SKM-1 (cell line): ENCODE results near the gene ZGRF1.
"Not testable (repeated sequence)": the region's sequence is repeated elsewhere in the genome, so short reads cannot be mapped to it uniquely, and the experiment has no call there.

ENCODE experiments used
- DNase-seq: peaks from one replicate; lab custom pipeline; 2025; ENCODE audit not compliant: unreplicated experiment; lab: John Stamatoyannopoulos, UW

Gene ZGRF1

DNA sequence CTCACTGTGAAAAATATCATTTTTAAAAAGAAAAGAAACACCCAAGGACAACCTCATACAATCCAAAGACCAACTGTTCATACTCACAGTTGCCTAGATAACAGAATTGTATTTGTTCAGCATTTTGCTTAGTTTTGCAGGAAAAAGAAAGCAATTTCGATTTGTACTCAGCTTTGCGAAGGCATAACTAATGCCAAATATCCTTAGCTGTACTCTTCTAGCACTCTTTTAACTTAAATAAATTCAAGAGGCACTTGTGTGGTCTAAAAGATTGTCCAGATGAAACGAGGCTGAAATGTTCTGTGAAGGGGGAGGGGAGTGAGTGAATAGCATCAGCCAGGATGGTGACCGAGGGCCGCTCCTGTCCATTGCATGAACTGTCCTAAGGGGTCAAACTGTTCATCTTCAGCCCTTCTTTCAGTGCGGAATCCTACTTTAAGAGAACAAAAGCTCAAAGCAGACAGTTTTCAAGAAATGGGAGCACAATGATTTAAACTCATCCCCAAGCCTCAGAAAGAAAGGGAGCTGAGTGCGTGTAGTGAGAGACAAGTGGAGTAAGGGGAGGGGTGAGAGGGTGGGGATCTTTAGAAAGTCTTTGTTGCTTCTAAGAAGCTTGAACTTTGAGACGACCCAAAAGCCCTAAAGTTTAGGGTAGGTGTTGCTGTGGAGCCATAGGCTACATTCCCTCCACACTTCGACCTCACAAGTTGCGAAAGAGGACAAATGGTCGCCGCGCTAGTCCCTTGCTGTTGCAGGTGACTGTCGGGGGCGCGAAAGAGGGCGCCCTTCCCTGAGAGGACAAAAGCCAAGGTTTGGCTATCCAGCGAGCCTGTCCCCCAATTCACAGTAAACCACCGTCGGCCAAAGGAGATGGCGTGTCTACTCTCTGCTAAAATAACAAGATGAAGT lies 116.8 kb downstream of the ZGRF1 start:
- no peak for DNase-seq

GRCh38 chr4:112518675-112519074 lies 118.0 kb downstream of the ZGRF1 start:
- no peak for DNase-seq

- no peak for DNase-seq
Measured at GRCh38 chr4:112517911-112518310, 118.8 kb downstream of the ZGRF1 start.

- no peak for DNase-seq
Measured at GRCh38 chr4:112517067-112517634, 119.6 kb downstream of the ZGRF1 start.

DNA sequence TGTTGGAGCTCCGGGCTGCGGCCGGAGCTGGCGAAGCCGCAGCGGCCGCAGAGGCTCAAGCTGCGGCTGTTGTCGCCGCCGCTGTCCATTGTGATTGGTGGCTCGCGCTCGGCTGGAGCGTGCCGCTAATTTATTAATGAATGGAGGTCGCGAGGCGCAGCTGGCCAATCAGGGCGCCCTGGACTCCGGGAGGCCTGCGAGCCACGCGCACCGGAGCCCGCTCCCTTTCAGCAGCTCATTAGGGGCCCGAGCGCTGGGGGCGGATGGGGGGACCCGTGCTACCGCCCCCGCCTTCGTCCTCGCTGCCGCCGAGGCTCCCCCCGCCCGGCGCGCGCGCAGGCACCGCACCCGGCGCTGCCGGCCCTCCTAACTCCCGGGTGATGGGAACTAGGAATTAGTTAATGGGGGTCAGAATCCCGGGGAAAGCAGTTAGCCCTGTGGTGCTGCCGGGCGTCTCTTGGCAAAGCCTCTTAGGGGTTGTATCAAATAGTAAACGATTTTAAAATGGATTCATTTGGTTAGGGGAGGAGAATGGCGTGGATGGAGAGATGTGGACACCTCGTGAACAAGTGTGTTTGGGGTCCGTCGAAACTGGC lies 120.1 kb downstream of the ZGRF1 start:
- DNase-seq: no peak

DNA sequence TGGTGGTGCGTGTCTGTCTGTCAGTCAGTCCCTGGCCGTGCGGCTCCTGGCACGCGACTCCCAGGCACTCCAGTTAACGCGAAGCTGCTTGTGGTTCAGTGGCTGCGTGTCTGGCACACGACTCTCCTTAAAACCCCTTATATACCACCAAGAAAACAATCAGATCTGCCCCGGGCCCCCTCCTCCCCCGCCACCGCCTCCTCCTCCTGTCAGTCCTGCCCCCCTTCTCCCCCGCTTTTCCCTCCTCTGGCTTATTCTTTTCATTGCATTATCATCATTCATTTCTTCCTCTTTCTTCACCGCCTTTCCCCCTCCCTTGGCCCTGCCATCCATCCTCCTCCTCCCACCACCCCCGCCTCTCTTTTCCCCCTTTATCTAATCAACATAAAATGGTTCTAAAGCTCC lies 120.6 kb downstream of the ZGRF1 start, which contains the start of gene NEUROG2:
NEUROG2 (minus strand) TSS at position 115 of the 405 bp plus-strand sequence. CDS start 705 bp downstream, outside the sequence.
- DNase-seq: no peak

GRCh38 chr4:112515198-112516065 lies 121.3 kb downstream of the ZGRF1 start:
- no peak for DNase-seq

GRCh38 chr4:112514647-112515197 lies 122.0 kb downstream of the ZGRF1 start:
- no peak for DNase-seq

GRCh38 chr4:112513971-112514646 lies 122.6 kb downstream of the ZGRF1 start:
- no peak for DNase-seq

- DNase-seq: no peak
Measured at GRCh38 chr4:112511803-112512118, 124.9 kb downstream of the ZGRF1 start.

DNA sequence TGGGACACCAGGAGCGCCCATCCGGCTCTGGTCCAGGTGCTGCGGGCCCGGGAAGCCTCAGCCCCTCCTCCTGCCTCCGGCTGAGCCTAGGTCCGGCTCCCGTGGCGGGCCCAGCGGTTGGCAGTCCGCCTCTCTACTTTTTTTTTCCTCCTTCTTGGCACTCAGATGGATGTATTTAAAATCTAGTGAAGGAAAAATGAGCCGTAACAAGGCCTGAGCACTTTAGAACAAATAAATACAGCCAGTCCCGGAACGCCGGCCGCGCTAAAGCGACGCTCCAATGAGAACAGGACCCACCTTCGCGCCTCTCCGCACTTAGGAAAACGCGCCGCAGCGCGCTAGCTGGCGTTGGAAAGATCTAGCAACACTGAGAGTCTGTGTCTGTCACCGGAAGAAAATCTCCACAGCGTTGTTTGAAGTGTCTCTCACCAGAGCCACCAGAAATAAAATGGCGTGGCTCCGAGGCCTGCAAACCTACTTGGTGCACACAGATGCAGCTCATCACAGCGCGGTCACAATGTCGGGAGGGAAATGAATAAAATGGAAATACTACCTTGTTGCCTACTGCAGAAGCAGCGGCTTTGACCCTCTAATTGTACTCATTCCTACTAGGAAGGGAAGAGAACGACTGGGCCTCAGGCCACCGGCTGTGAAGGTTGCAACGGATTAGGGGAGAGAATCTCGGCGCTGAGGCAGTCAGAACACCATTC lies 125.5 kb downstream of the ZGRF1 start:
- DNase-seq: no peak

DNA sequence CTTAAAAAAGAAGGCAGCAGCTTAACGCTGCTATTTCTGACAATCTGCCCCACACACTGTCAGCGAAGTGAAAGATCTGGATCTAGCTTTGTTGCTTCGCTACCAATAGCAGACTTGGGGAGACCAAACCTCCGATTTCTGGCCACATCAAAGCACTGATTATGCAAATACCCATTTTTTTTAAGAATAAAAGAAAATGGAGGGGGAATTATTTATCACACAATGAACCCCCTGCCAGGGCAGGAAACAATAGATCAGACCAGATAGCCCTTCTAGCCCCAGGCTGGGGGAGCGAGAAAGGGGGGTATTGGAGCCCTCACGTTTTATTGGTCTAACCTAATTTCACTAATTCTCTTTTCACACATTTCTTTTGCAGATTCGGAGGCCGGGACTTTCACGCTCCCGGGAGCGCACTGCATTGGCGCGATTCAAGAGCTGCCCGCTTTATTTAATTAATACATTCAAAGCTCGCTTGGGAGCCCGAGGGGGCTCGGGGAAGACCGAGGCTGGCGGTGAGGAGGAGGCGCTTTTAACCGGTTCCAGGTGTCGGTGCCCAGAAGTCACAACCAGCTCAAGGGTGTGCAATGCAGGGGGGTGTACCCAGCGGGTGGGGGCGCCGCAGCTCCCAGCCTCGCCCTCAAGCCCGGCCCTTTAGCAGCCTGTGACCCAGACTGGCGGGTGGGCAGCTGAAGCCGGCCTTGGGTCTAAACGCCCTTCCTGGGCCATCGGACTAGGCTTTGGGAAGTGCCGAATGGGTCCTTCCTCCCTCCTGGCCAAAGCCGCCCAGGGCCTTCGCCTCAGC lies 126.2 kb downstream of the ZGRF1 start:
- no peak for DNase-seq

DNA sequence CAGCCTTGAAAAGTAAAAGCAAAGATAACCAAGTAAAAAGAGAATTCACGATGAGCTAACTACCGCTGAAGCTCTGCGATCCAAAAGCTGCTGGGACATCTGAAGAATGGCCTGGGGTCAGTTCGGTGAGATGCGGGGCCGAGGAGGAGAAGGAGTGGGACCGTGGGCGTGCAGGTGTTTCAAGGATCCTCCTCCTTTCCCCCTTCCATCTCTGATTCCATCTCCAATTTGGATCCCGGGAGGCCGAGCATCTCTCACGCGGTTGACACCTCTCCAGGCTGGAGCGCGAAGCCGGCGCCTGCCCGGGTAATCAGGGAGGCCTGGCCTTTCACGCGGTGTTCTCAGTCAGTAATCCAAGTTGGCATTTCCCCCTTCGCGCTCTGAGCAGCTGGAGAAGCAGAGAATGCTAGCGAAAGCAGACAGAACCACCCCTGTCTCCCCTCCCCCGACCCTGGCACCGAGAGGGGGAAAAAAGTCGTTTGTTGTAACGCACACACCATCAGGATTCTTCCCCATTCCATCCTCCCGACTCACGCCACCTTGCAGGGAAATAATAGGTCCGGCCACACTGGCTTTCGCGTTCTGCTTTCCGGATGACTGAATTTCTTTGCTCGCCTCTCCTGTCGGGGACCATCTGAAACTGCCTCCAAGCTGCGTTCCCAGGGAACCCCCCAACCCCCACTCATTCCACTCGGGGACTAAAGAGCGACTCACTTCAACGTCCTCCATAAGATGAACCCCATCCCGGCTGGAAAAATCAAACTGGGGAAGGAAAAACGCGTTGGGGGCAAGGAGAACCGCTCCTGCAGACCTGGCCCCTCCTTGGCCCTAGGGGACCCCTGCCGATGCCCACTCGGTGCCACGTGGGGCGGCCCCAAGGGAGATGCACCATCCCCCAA lies 127.2 kb downstream of the ZGRF1 start:
- no peak for DNase-seq

DNA sequence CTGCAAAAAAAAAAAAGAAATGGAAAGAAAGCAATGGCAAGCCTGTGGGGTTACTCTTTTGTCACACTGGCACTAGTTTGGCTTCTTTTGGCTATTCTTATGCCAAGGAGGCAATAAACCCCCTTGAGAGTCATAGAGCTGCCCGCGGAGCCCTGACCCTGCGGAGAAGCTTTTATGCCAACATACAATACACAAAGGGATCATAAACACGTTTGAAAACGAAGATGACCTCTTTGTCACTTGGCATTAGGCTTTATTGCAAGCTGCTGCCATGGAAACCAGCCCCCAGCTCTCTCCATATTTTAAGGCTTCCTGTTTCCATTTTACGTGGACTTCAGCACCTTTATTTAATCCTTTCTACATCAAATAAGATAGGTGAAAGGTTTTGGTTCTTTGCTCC lies 128.4 kb downstream of the ZGRF1 start:
- DNase-seq: no peak

GRCh38 chr4:112504807-112505206 lies 131.9 kb downstream of the ZGRF1 start:
- no peak for DNase-seq

GRCh38 chr4:112502871-112503270 lies 133.8 kb downstream of the ZGRF1 start:
- no peak for DNase-seq

DNA sequence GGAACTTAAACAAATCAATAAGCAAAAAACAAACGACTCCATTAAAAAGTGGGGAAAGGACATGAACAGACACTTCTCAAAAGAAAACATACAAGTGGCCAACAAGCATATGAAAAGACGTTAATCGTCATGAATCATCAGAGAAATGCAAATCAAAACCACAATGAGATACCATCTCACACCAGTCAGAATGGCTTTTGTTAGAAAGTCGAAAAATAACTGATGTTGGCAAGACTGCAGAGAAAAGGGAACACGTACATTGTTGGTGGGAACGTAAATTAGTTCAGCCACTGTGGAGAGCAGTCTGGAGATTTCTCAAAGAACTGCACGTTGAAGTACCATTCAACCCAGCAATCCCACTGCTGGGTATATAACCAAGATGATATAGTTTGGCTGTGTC lies 144.4 kb downstream of the ZGRF1 start:
- no peak for DNase-seq

DNA sequence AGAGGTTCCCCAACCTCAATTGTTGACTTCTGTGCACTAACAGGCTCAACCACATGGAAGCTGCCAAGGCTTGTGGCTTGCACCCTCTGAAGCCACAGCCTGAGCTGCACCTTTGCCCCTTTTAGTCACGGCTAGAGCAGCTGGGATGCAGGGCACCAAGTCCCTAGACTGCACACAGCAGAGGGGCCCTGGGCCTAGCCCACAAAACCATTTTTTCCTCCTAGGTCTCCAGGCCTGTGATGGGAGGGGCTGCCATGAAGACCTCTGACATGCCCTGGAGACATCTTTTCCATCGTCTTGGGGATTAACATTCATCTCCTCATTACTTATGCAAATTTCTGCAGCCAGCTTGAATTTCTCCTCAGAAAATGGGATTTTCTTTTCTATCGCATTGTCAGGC lies 145.9 kb downstream of the ZGRF1 start:
- DNase-seq: not testable (repeated sequence)
